OCI-LY1 (cell line): ENCODE data around the gene JMJD8.

ENCODE experiments used
- H2AFZ ChIP-seq: fragments of 200-600 bp; sonication (generic), shearing (Covaris generic); 2 replicates; pipeline ENCODE4 v1.6.0; 2014; ENCODE audit warnings: antibody characterized with exemption, mild to moderate bottlenecking, low read length
- H3F3A ChIP-seq: fragments of 200-600 bp; sonication (generic), shearing (Covaris generic); 2 replicates; pipeline ENCODE4 v1.6.0; 2014; ENCODE audit warnings: mild to moderate bottlenecking, antibody characterized with exemption, low read length, moderate library complexity; ENCODE audit not compliant: insufficient read depth
- H3K27ac ChIP-seq: fragments of 200-600 bp; sonication (generic); 2 replicates; pipeline ENCODE4 v1.5.1; 2014; ENCODE audit warnings: low read length, mixed run types, mild to moderate bottlenecking, low read depth; ENCODE audit not compliant: poor library complexity, severe bottlenecking
- H3K27me3 ChIP-seq: fragments of 200-600 bp; sonication (generic); 2 replicates; pipeline ENCODE4 v1.6.0; 2014; ENCODE audit warnings: antibody characterized with exemption, mild to moderate bottlenecking, low read length, moderate library complexity; ENCODE audit not compliant: insufficient read depth
- H3K36me3 ChIP-seq: fragments of 200-600 bp; sonication (generic); 2 replicates; pipeline ENCODE4 v1.6.1; 2014; ENCODE audit warnings: mild to moderate bottlenecking, antibody characterized with exemption, low read length, moderate library complexity, mixed read lengths; ENCODE audit not compliant: insufficient read depth
- H3K4me1 ChIP-seq: fragments of 200-600 bp; sonication (generic); 2 replicates; pipeline ENCODE4 v1.5.1; 2014; ENCODE audit warnings: mild to moderate bottlenecking, low read length, moderate library complexity; ENCODE audit not compliant: insufficient read depth, severe bottlenecking
- H3K4me2 ChIP-seq: fragments of 200-600 bp; sonication (generic), shearing (Covaris generic); 2 replicates; pipeline ENCODE4 v1.6.1; 2014; ENCODE audit warnings: low read length
- H3K4me3 ChIP-seq: fragments of 200-600 bp; sonication (generic); 2 replicates; pipeline ENCODE4 v1.5.1; 2014; ENCODE audit warnings: low read length, low read depth, mild to moderate bottlenecking, mixed read lengths; ENCODE audit not compliant: poor library complexity, severe bottlenecking
- H3K79me2 ChIP-seq: fragments of 200-600 bp; shearing (Covaris generic); 2 replicates; pipeline ENCODE4 v1.6.1; 2016; ENCODE audit warnings: mixed run types, low read length, mixed read lengths; ENCODE audit not compliant: insufficient read depth
- H3K9ac ChIP-seq: fragments of 200-600 bp; sonication (generic), shearing (Covaris generic); 2 replicates; pipeline ENCODE4 v1.6.1; 2014; ENCODE audit warnings: mild to moderate bottlenecking, low read length, mixed read lengths
- H3K9me2 ChIP-seq: fragments of 200-600 bp; sonication (generic), shearing (Covaris generic); 2 replicates; pipeline ENCODE4 v1.6.1; 2014; ENCODE audit warnings: low read depth, mild to moderate bottlenecking, low read length, mixed read lengths
- H3K9me3 ChIP-seq: fragments of 200-600 bp; shearing (Covaris generic); 2 replicates; pipeline ENCODE4 v1.6.1; 2014; ENCODE audit warnings: low read length, mixed read lengths
- H4K20me1 ChIP-seq: fragments of 200-600 bp; sonication (generic), shearing (Covaris generic); 2 replicates; pipeline ENCODE4 v1.6.0; 2016; ENCODE audit warnings: mild to moderate bottlenecking, low read length; ENCODE audit not compliant: insufficient read depth
- EZH2 ChIP-seq: fragments of 200-600 bp; sonication (generic), shearing (Covaris generic); IDR thresholded peaks from 2 replicates; pipeline ENCODE4 v1.8.0; 2017; ENCODE audit warnings: borderline replicate concordance, mixed run types, mild to moderate bottlenecking, antibody characterized with exemption, low read length, moderate library complexity, mixed read lengths
- TF ChIP-seq, protein P1 (sequence below): fragments of 200-600 bp; sonication (generic), shearing (Covaris generic); IDR thresholded peaks from 2 replicates; pipeline ENCODE4 v1.5.1; 2017; ENCODE audit warnings: mild to moderate bottlenecking, antibody characterized with exemption, low read length, moderate library complexity, mixed read lengths

The JMJD8 gene

DNA sequence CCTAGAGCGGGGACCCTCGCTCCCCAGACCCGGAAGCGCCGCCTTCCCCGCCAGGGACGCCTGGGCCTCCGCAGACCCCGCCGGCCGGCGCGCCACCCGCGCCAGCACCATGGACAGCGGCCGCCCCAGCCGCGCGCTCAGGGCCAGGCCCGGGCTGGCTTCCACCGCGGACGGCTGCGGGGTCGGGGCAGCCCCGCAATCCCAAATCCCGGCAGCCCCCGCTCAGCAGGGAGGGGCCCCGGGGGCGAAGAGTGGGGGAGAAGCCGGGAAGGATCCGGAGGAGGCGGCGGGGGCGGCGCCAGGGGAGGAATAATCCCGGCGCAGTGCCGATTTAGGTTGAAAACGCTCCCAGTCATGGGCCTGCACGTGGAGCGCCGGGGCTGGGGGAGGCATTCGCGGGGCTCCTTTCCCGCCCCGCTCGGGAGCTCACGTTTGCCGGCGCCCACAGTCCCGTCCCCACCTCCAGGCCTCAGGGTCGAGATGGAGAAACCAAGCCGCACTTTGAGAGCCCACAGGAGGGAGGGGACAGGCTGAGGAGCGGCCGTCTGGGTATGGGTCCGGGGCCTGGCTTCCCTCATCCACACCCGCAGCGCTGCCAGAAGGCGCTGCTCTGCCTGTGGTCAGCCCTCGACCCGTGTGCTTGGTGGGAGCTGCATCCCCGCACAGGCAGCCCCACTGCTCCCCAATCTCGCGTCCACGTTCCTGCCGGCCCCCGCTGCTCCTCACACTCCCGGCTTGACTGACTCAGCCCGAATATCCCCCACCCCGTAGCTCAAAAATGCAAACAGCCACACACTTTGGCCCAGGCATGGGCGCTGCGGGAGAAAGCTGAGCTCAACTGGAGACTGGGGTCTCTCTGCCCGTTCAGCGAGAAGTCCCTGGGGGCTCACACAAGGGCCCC is 16.8 kb upstream of the JMJD8 start:
- Histone ChIP-seq H3K4me1 (peaks cover 1% of the 10 kb centered on the region), H3K9ac (no peak overlapping the region), H3K9me3 (no peaks in the 10 kb centered on the region), H3K27me3 (no peaks in the 10 kb centered on the region), H3K9me2 (no peaks in the 10 kb centered on the region), H2AFZ (no peak overlapping the region), H3K79me2 (no peaks in the 10 kb centered on the region), H4K20me1 (no peaks in the 10 kb centered on the region), H3K27ac (no peak overlapping the region), H3K4me3 (no peak overlapping the region), H3K4me2 (no peak overlapping the region), H3K36me3 (no peaks in the 10 kb centered on the region), H3F3A (no peaks in the 10 kb centered on the region)
- TF ChIP-seq, protein P1, sequence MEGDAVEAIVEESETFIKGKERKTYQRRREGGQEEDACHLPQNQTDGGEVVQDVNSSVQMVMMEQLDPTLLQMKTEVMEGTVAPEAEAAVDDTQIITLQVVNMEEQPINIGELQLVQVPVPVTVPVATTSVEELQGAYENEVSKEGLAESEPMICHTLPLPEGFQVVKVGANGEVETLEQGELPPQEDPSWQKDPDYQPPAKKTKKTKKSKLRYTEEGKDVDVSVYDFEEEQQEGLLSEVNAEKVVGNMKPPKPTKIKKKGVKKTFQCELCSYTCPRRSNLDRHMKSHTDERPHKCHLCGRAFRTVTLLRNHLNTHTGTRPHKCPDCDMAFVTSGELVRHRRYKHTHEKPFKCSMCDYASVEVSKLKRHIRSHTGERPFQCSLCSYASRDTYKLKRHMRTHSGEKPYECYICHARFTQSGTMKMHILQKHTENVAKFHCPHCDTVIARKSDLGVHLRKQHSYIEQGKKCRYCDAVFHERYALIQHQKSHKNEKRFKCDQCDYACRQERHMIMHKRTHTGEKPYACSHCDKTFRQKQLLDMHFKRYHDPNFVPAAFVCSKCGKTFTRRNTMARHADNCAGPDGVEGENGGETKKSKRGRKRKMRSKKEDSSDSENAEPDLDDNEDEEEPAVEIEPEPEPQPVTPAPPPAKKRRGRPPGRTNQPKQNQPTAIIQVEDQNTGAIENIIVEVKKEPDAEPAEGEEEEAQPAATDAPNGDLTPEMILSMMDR, result no peak
- TF ChIP-seq EZH2, result no peak

DNA sequence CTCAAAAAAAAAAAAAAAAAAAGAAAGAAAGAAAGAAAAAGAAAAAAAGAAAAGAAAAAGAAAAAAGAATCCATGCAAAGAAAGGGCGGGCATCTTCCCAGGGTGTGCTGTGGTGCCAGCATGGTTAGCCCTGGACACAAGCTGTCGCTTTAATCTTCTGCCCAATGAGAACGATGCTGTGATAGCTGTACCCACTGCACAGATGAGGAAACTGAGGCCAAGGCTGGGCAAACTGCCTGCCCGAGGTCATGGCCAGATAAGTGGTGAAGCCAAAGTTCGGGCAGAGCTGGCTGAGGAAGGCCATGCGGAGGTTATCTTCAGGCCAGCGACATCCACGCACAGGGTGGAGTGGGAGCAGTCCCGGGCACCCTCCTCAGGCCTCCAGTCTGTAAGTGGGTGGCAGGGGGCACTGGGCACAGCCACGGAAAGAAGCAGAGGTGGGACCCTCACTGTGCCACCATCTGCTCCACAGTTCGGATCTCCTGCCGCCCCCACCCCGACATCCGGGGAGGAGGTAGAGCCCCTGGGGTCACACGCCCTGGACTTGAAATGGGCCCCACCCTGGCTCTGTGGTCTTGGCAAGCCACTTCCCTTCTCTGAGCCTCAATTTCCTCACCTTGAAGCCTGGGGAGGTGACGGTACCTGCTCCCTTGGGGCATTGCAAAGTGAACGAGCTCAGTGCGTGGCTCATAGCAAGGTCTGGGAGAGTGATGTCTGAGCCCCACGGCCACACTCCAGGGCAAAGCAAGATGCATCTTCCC is 15.0 kb upstream of the JMJD8 start:
- Histone ChIP-seq H3K36me3 (no peaks in the 10 kb centered on the region), H3K9me2 (no peaks in the 10 kb centered on the region), H3K9ac (no peak overlapping the region), H3K9me3 (no peaks in the 10 kb centered on the region), H3K4me2 (no peak overlapping the region), H2AFZ (no peak overlapping the region), H3K4me1 (peaks cover 17% of the 10 kb centered on the region), H3F3A (no peaks in the 10 kb centered on the region), H3K79me2 (no peaks in the 10 kb centered on the region), H3K27me3 (no peaks in the 10 kb centered on the region), H3K4me3 (no peak overlapping the region), H4K20me1 (no peaks in the 10 kb centered on the region), H3K27ac (no peak overlapping the region)
- TF ChIP-seq, protein P1, result no peak
- TF ChIP-seq EZH2, result no peak

- Histone ChIP-seq H3K27me3 (no peaks in the 10 kb centered on the region; the same call in 1 of the 2 replicates), H4K20me1 (no peaks in the 10 kb centered on the region), H3K9me3 (no peaks in the 10 kb centered on the region), H3K4me3 (peak overlapping the region; percentile 70), H3K9ac (peak overlapping the region; percentile 67; the same call in 1 of the 2 replicates), H3F3A (no peaks in the 10 kb centered on the region), H3K4me2 (peak overlapping the region; percentile 86), H3K36me3 (no peaks in the 10 kb centered on the region), H3K4me1 (peaks cover 23% of the 10 kb centered on the region), H3K9me2 (no peaks in the 10 kb centered on the region), H3K27ac (no peak overlapping the region), H3K79me2 (no peaks in the 10 kb centered on the region), H2AFZ (no peak overlapping the region)
- TF ChIP-seq, protein P1, result no peak
- no peak for TF ChIP-seq EZH2
Observed at GRCh38 chr16:695355-696089, 11.4 kb upstream of the JMJD8 start.
